NCI-H2196 treated with DMSO at 0.1 percent for 48 hours (cell line): ENCODE measurements around the gene BTBD9.

ENCODE experiments used
- DNase-seq: peaks from one replicate; lab custom pipeline; 2025; ENCODE audit not compliant: unreplicated experiment; lab: John Stamatoyannopoulos, UW

The BTBD9 gene

DNA sequence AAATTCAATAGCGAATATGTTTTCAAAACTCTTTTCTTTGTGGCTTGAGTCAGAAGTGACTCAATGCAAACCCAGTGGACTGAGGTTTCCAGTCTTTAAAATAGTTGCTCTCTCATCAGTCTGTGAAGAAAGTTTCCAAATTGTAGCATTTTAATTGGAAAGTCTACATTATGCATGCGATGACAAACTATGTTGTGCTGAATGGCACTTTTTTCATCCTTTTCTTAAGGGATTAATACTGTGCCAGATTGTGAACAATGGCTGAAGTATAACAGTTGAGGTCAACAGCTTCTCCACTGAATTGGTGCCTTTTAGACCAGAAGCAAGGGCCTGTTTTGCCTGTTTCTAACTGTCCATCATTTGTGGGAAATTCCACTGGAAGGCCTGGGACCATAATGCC is 377.1 kb downstream of the BTBD9 start:
- no peak for DNase-seq

DNA sequence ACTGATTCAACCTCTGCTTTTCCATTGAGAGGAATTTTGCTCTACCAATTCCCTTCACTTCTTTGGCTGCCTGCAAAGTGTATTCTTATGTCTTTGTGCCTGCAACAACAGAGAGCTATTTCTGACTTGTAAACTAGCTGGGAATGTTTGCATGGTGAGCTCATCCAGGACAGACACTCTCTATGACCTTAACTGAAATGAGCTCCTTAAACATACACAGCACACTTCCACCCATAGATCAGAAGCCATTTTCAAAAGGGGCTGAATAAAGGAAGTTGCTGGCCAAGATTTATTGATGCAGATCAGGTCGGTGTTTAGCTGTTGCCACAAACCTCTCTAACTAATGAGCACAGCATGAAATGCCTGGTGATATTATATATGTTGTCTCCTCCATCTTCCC is 377.7 kb downstream of the BTBD9 start:
- DNase-seq, result no peak

DNA sequence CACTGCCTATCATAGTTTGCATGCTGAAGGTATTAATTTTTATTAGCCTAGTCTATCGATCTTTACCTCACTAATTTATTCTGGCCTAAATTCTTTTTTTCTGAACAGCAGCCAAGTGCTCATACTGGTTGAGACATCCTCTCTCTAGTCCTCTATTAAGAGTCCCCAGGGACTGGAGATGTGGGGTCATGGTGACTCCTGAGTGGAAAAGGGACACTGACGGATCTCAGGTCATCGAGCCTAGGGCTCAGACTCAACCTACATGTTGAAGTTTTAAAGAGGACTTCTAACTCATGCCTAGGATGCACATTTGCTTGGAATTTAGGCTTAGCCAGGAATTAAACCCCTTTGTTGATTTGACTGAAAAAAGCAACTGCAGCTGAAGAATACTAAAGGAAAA is 378.1 kb downstream of the BTBD9 start:
- DNase-seq, result no peak

DNA sequence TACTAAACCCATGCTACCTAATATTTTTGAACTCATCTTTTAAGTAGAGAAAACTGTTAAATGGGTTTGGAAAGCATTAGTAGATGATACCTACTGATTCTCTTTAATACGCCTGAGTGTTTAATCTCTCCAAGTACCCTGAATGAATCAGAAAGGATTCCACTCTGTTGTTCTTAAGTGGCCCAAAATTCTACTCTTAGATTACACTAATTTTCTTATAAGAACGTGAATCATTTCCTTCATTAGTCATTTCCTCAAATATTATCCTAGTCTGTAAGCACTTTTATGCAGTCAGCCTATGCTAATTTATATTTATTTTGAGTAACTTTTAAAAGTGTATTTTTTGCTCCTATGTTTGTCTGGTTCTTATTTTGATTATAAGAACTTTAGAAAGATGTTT is 380.0 kb downstream of the BTBD9 start:
- DNase-seq, result no peak

DNA sequence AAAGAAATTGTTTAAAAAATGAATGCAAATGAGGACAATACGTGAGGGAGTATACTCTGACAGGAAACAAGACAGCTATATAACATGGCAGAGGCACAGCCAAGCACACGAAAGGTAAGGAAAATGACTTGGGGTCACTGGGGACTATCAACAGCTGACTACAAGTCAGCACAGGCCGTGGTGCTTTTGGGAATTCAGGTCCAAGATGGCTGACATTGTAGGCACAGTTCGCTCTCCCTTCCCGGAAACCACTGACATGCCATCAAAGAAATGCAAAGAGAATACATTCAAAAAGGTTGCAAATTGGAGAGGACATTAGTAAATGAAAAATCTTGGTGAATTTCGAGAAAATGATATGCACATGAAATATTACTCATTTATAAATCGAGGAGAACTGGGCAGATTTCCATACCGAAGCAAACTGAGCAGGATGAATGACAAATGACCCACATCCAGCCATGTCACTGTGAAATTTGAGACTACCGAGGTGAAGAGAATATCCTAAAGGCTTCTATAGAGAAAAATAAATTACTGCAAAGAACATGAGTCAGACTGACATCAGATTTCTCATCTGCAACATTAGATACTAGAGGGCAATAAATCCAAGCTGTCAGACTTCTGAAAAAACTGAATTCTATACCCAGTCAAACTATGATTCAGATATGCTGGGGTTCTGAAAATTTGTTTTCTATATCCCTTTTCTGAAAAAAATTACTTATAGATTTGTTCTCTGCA is 391.1 kb downstream of the BTBD9 start:
- no peak for DNase-seq

DNA sequence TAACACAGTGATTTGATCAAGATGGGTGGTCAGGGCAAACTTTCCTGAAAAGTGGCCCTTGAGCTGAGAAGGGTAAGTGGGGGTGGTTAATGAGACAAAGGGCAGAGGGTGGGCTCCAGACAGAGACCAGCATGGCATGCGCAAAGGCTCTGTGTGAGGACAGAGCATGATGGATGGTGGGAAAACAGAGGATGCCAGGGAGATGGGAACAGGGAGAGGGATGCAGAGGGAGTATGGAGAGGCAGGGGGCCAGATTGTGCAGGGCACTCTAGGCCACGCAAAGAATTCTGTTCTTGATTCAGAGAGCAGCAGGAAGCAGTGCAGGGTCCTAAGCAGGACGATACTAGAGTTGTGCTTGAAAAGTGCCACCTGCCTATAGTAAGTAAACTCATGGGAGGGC is 394.4 kb downstream of the BTBD9 start:
- no peak for DNase-seq

DNA sequence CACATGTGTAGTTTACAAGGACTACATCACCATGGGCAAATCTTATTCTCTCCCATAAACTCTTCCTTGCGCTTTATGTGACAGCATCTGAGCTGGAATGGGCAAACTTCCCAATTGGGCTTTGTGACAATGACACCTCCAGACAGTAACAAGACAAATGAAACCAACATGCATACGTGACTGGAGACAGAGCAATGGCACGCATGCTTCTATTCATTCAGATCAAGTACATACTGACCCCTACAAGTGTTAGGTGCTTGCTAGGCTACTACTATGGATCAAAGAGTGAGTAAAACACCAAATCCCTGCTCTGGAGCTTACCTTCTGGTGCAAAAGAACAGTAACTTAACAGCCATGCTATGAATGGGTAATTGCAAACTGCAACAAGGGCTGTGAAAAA is 394.9 kb downstream of the BTBD9 start:
- DNase-seq, result no peak

DNA sequence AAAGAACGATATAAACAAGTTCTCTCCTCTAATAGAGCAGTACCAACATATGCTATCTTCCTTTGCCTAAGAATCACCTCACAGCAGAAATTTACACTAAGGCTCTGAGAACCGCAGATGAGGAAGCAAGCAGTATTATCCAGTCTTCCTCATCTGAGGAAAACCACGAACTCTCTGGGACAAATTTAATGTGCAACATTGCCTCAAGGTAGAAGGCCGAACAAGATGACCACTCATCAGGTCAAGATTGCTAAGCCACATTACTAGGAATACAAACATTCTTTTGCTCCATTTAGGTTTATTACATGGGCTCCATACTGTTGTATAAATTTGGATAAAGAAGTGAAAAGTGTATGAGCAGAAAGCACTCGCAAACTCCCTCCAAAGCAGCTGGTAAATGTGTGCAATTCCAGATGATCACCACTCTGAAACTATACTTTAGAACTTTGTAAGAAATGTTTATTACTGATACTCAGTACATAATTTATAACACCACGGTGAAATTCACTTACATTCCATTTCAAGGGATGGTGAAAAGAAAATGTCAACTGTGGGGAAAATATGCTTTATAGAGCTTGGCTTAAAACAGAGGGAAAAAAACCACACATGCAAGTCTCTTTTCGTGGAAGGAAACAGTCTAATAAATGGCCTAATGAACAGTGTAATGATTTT is 398.4 kb downstream of the BTBD9 start:
- no peak for DNase-seq

DNA sequence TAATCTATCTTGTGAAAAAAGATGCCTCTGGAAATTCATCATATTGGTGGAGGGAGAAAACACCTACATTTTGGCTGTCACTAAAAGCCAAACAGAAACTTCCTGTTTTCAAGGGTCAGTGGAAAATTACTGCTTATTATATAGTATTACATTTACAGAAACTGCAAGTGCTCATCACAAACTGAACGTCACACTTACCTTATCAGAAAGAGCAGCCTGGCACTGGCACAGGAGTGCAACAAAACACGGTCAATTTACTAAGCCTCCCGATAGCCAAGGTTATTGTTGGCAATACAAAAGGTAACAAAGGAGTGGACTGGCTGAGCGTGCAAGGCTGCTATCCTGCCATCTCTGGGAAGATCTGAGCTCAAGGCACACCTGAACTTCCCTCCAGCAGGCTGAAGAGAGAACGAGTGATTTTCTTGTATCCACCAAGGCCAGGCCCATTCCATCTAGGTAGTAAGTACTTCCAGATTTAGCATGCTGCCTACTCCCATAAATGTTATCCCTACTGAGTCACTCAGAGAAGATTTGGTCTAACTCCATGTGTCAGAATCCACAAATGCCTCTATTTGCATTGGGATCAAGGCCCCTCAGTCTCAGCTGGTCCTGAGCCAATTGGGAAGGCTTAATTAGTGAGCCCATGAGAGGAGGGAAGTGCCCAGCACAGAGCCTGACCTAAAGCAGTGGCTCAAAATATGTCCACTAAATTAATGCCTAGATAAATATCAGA is 399.8 kb downstream of the BTBD9 start:
- DNase-seq, result peak; percentile 31

DNA sequence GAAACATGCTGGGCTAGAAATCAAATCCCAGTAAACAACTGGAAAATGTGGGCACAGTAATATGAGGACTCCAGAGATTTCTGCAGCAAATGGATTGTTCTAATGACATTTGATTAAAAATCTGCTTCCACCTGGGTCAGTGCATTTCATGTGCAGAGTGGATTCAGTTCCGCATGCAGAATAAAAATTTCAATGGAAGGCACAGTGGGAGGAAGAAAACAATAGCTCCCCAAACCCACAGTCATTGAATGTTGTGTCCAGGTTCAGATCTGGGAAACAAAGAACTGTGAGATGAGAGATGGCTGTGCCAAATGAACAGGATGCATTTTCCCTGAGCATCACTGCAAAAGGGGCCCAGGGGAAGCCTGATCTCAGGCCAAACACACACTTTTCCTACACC is 403.1 kb downstream of the BTBD9 start:
- no peak for DNase-seq

DNA sequence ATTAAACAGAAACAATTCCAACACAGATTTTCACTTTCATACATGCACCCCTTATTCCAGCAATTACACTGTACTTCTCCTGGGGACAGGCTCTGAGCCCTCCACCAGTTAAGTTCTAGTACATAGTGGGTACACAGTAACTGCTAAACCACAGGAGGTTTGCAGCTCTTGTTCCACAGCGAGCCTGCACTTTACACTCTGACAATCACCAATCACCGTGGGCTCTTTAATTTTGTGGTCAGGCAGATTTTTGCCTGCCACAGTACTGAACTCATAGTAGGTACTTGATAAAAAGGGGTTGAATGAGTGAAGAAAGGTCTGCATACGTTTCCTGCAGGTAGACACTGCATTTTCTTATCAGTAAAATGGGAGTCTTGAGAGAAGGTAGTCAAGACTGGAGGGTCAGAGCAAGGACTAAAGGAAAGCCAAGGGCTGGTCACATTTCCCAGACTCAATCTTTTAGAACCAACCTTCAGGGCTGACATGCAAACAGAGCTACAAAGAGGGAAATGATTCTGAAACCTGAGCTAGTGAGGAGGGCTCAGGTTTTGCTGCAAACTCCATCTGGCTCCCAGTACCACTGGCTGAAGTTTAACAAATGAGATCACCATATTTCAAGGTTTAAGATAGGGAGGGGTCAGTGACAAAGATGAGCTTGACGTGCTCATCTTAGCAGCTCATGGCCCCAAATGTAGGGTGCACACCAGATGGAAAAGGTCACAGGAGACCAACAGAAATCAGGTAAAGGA is 404.6 kb downstream of the BTBD9 start:
- DNase-seq, result no peak

DNA sequence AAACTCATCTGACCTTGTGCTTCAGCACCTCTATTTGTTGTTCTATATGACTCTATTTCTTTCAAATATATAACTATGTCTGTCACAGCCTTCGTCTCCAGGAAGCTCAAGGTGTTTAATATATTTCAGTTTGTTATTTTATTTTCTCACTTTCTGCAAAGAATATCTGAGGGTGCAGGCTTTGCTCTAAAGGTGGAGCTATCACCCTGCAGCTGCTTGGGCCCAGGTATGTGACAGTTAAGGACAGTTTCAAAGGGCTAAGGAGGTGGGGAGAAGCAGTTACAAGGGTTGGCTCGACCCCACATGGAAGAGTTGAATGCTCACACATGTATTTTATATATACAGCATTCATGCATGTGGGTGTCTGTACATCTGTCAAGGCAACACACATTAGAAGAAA is 405.6 kb downstream of the BTBD9 start:
- no peak for DNase-seq

DNA sequence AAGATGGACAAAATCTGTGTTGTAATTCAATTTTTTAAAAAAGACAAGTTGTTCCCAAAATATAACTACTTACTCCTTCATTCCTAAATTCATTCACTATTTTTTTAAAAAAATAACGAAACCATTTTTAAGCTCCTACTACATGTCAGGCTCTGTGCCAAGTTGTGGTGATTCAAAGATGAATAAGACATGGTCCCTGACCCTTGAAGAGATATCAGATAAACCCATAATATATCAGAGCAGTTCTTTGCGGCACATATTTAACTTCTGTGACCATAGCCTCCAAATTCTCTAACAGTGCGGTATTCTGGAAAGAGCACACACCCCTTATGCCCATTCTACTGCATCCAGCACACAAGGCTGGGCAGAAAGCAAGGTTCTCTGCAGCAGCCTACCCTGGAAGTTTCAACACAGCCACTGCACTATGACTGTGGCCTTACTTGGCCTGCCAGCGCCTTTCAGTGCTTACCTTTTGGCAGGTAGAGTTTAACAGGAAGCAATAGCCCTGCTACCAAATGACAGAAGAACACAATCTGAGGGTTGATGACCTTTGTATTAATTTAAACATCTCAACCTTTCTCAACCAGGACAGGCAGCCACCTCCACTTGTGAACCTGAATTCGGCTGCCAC is 406.5 kb downstream of the BTBD9 start:
- DNase-seq, result no peak

DNA sequence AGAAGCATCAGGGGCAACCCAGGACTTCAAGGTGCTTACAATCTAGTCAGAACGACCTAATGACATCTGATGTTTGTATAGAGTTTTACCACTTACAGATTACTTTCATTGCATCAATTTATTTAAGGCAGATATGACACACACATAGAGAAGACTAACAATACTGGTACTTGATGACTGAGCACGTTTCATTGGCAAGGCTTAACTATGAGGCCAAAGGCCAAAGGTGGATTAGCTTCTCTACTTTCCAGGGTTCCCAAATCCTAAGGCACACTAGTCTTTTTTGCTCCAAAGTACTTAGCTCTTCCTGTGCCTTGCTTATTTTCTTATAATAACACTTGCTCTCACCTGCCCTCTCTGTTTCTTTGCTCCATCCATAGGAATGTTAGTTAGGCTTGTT is 414.0 kb downstream of the BTBD9 start:
- DNase-seq, result no peak

DNA sequence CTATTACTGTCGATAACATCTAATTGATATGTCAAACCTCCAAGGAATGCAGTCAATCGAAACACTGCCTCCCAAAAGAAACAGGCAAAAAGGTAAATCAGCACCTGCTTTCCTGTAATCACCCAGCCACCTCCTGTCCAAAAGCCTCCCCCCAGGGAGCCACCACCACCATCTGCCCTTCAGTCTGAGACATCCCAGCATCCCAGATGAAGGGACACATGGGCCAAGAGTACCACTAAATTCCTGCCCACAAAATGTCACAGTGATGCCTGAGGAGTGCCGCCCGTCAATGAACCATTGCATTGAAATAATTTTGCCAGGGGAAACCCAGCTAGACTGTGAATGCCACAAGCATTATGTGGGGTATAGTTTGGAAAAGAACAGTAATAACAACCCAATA is 418.5 kb downstream of the BTBD9 start:
- no peak for DNase-seq

DNA sequence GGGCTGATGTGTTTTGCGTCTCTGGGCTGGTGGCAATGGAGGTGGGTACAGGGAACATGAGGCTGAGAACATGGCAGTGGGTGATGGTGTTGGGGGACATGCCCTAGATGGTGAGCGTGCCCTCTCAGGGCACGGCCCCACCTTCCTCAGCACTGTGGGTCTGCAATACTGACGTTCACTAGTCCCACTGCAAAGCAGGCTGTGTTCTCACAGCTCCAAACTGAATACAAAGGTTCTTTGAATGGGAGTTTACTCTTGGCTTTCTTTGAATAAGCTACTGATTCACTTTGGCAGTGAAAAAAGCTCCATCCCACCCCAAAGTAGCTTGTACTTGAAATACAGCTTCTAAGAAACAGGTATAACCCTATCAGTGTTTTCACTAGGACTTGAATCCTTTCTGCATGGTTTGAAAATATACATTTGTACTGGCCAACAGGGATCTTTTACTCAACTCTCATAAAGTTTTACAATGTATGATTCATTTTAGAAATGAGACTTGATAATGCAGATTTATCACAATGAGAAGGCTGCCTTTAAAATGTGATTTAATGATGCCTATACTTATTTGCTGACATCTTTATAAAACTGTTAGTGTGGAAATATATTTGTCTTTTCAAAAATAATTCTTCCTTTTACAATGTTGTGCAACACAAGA is 419.5 kb downstream of the BTBD9 start:
- no peak for DNase-seq

DNA sequence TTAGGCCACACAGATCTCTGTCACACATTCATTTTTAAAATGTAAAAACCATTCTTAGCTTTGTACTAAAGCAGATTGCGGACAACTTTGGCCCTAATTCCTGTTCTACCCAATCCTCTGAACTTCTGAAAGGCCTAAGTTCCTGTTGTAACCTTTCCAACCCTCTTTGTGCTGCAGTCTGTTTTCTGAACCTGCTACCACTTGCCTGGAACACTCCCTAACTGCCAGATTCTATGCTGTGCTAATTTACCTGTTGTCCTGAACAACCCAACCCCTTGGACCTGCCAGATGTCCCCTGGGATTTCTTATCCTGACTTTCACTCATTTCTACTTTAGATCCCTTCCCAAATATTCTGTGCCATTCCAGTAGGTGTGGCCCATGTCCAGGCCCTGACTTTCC is 421.5 kb downstream of the BTBD9 start:
- no peak for DNase-seq

DNA sequence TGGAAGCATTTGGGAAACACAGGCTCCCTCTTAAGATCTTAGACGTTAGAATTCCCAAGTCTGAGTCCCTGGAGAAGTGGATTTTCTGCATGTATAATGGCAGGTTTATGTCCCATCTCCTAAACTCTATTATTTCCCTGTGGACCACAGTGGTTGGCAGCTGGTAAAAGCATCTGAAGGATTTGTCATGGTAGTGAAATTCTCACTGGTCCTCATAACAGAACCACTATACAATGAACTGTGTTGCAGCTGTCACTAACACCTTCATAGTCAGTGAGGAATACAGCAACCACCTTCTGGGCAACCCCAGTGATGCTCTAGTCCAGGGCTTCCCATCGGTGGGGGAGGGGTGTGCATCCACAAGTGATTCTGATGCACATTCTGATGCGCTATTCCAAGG is 423.3 kb downstream of the BTBD9 start:
- DNase-seq, result no peak

DNA sequence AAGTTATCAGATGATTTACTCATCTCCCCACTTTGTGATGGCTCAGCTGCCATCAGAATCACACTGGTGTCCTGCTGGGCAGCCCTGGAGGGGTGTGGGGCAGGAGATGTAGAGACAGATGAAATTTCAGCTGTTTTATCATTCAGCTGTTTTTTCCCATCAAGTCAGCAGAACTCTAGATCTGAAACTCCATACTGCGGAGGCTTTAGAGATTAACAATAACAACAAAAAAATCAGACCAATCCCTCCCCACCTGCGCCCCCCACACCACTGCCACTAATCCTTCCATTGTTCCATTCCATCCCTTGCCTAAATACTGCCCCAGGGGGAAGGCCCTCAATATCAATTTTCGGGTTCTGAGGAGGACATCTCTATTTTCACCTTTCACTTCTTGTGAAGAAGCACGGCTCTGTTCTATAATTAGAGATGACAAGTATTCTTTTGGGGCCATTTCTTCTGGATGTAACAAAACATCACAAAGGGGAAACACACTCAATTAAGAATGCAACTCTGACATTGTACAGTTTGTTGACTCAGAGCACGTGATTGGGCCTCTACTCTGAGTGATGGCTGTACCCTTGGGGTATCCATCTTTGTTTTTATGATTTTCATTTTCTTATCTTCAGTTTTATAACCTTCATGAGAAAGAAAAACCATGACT is 423.9 kb downstream of the BTBD9 start:
- DNase-seq, result no peak

DNA sequence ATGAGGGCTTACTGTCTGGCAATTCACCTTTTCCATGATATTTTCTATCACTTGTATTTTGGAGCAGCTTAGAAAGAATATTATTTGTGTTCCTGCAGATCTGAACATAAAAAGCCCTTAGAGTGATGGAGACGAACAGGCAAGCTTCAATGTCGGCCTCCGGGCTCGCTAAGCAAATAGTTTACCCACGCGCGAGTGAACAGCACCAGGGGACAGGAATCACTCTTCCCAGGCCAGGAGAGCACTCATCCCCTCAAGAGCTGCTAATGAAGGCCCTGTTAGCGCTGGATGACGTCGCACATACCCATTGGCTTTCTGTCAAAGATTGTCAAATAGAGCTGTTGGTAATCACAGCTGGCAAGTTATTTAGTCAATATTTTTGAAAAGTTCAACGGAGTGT is 424.5 kb downstream of the BTBD9 start:
- no peak for DNase-seq
